ENCODE measurements around the gene INTS2.

GRCh38 chr17:61846088-61846487, 81.7 kb downstream of the INTS2 start:
- no peak for TF ChIP-seq CTCF (conservative IDR thresholded peaks at IDR 0.05)
- no peak for TF ChIP-seq EZH2 (IDR thresholded peaks at IDR 0.05; ENCODE audit: low read depth)

All from PC-9 (cell line).